G401.6 (cell line): Measurements from ENCODE around the gene CCL8.

ENCODE experiments used
- FAIRE-seq: peaks from 2 replicates; lab custom pipeline; 2012; peaks lifted over from hg19 to GRCh38; lab: Jason Lieb, UNC

CCL8 gene

GRCh38 chr17:34319039-34319483, at the start of gene CCL8:
TSS of gene CCL8 (plus strand) at chr17:34319435. CDS start at chr17:34319502, 67 bp downstream.
- FAIRE-seq: no peak

GRCh38 chr17:34269969-34270368, 49.3 kb upstream of the CCL8 start, which contains the start of gene CCL7:
TSS of gene CCL7 (plus strand) at chr17:34270221. CDS start at chr17:34270291, 70 bp downstream.
- FAIRE-seq: no peak

GRCh38 chr17:34275881-34276280, 43.4 kb upstream of the CCL8 start:
- FAIRE-seq: no peak

- no peak for FAIRE-seq
These were observed 42.4 kb upstream of the CCL8 start for GRCh38 chr17:34276826-34277225.

- no peak for FAIRE-seq
These were observed 35.7 kb upstream of the CCL8 start for GRCh38 chr17:34283571-34283970.

- no peak for FAIRE-seq
These were observed 33.9 kb upstream of the CCL8 start, which contains the start of gene CCL11 for GRCh38 chr17:34285286-34285792. TSS of gene CCL11 (plus strand) at chr17:34285742. CDS start at chr17:34285809, 67 bp downstream.

- FAIRE-seq: no peak
These were observed 31.4 kb upstream of the CCL8 start for GRCh38 chr17:34287875-34288274.

GRCh38 chr17:34290586-34290985, 28.6 kb upstream of the CCL8 start:
- FAIRE-seq: no peak

GRCh38 chr17:34291721-34292348, 27.4 kb upstream of the CCL8 start:
- FAIRE-seq: no peak

- no peak for FAIRE-seq
These were observed 20.2 kb upstream of the CCL8 start for GRCh38 chr17:34299027-34299426.

- no peak for FAIRE-seq
These were observed 19.2 kb upstream of the CCL8 start for GRCh38 chr17:34299956-34300577.

GRCh38 chr17:34300652-34301370, 18.4 kb upstream of the CCL8 start:
- no peak for FAIRE-seq

GRCh38 chr17:34301986-34302385, 17.2 kb upstream of the CCL8 start:
- FAIRE-seq: no peak

GRCh38 chr17:34302636-34303035, 16.6 kb upstream of the CCL8 start:
- FAIRE-seq: no peak

GRCh38 chr17:34303606-34304005, 15.6 kb upstream of the CCL8 start:
- FAIRE-seq: no peak

- no peak for FAIRE-seq
These were observed 14.2 kb upstream of the CCL8 start for GRCh38 chr17:34305061-34305460.

- no peak for FAIRE-seq
These were observed 13.6 kb upstream of the CCL8 start for GRCh38 chr17:34305606-34306005.

- FAIRE-seq: no peak
These were observed 12.8 kb upstream of the CCL8 start for GRCh38 chr17:34306466-34306865.

GRCh38 chr17:34307110-34307509, 12.1 kb upstream of the CCL8 start:
- FAIRE-seq: no peak

- FAIRE-seq: no peak
These were observed 10.9 kb upstream of the CCL8 start for GRCh38 chr17:34308371-34308770.

GRCh38 chr17:34311291-34311690, 7.9 kb upstream of the CCL8 start:
- FAIRE-seq: no peak

- no peak for FAIRE-seq
These were observed 7.2 kb upstream of the CCL8 start for GRCh38 chr17:34312080-34312479.

GRCh38 chr17:34313164-34313563, 6.1 kb upstream of the CCL8 start:
- no peak for FAIRE-seq
